Stimulated activated naive CD8-positive, alpha-beta T cell treated with anti-CD3 and anti-CD28 coated beads, Interleukin-15, Interleukin-2, amounts not matched to agents 100 ng/mL and 50 ng/mL, for 24 hours (primary cell): ENCODE results near the gene CAMKK2.
"Not testable (repeated sequence)": the region's sequence is repeated elsewhere in the genome, so short reads cannot be mapped to it uniquely, and the experiment has no call there.

Experiments used
- H3K27ac Mint-ChIP-seq: one replicate; pipeline ENCODE4 v1.8.0; 2021; ENCODE audit warnings: mild to moderate bottlenecking, mixed read lengths
- H3K27me3 Mint-ChIP-seq: one replicate; pipeline ENCODE4 v1.8.0; 2021; ENCODE audit warnings: mixed read lengths
- H3K36me3 Mint-ChIP-seq: one replicate; pipeline ENCODE4 v1.8.0; 2021; ENCODE audit warnings: low read depth, mixed read lengths
- H3K4me1 Mint-ChIP-seq: one replicate; pipeline ENCODE4 v1.8.0; 2021; ENCODE audit warnings: low read depth, mixed read lengths
- H3K4me3 Mint-ChIP-seq: one replicate; pipeline ENCODE4 v1.8.0; 2021; ENCODE audit warnings: mild to moderate bottlenecking, mixed read lengths
- H3K9me3 Mint-ChIP-seq: one replicate; pipeline ENCODE4 v1.8.0; 2021; ENCODE audit warnings: mixed read lengths

Gene CAMKK2

DNA sequence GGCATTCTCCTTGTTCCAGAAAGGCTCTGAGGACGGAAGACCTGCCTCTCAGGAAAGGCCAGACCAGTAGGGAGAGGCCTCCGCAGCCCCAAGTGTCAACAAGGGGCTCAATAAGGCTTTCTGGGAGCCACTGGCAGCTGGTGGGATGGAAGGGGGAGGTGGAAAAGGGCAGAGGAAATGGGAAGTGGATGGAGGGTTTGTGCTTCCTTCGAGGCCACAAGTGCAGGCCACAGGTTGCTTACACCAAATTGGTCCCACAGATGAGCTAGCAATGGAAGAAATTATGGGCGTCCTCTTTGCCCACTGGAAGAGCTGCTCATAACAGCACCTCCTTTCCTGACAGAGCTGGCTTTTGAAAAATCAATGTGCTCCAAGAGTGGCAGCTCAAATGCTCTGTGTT, 58.4 kb downstream of the CAMKK2 start:
- no peaks in the 10 kb centered on the region for H3K9me3 Mint-ChIP-seq
- no peaks in the 10 kb centered on the region for H3K27me3 Mint-ChIP-seq
- H3K4me3 Mint-ChIP-seq = no peak overlapping the region
- H3K27ac Mint-ChIP-seq = peak overlapping the region; percentile 23
- peaks cover 41% of the 10 kb centered on the region for H3K36me3 Mint-ChIP-seq
- peaks cover 31% of the 10 kb centered on the region for H3K4me1 Mint-ChIP-seq

DNA sequence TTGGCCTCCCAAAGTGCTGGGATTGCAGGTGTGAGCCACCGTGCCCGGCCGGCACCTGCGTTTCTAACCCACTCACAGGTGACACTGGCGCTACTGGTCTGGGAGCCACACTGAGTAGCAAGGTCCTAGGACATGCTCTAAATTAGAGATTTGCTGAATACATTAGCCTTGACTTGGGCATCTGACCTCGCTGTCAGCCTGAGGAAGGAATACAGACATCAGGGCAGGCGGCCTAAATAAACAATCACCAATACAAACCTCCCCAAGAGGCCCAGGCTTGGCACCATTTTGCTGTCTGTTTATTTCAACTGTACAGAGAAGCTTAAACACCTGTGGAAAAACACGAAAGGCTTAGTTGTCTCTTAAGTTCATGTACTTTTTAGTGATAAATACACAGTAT, 59.1 kb downstream of the CAMKK2 start:
- H3K27ac Mint-ChIP-seq = no peak overlapping the region
- peaks cover 31% of the 10 kb centered on the region for H3K4me1 Mint-ChIP-seq
- no peaks in the 10 kb centered on the region for H3K9me3 Mint-ChIP-seq
- H3K4me3 Mint-ChIP-seq = no peak overlapping the region
- peaks cover 41% of the 10 kb centered on the region for H3K36me3 Mint-ChIP-seq
- H3K27me3 Mint-ChIP-seq = no peaks in the 10 kb centered on the region

DNA sequence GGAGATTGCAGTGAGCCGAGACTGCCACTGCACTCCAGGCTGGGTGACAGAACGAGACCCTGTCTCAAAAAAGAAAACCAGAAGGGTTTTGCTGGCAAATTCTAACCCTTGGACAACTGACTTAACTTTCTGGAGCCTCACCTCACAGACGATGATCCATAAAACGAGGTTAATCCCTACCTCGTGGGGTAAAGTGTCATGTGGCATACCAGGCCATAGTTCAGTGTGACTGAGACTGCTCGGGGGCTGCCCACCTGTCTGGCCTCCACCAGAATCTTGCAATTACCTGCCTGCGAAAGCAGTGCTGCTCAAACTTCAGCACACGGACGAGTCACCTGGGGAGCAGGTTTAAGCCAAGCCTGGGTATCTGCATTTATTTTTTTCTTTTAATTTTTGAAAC, 59.7 kb downstream of the CAMKK2 start:
- Mint-ChIP-seq H3K4me3 (no peak overlapping the region), H3K27me3 (no peaks in the 10 kb centered on the region), H3K27ac (no peak overlapping the region), H3K36me3 (peaks cover 41% of the 10 kb centered on the region), H3K4me1 (peaks cover 28% of the 10 kb centered on the region), H3K9me3 (no peaks in the 10 kb centered on the region)

DNA sequence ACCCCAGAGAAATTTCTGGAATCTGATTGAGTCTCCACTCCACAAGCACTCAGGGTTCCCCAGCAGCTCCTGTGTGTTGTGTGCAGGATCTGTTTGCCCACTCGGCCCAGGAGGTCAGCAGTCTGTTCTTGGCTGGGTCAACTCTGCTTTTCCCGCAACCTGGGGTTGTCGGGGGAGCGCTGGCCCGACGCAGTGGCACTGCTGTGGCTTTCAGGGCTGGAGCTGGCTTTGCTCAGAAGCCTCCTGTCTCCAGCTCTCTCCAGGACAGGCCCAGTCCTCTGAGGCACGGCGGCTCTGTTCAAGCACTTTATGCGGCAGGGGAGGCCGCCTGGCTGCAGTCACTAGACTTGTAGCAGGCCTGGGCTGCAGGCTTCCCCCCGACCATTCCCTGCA, 62.9 kb downstream of the CAMKK2 start:
- Mint-ChIP-seq H3K36me3 (peaks cover 37% of the 10 kb centered on the region), H3K4me3 (no peak overlapping the region), H3K27ac (no peak overlapping the region), H3K9me3 (no peaks in the 10 kb centered on the region), H3K27me3 (no peaks in the 10 kb centered on the region), H3K4me1 (no peaks in the 10 kb centered on the region)

DNA sequence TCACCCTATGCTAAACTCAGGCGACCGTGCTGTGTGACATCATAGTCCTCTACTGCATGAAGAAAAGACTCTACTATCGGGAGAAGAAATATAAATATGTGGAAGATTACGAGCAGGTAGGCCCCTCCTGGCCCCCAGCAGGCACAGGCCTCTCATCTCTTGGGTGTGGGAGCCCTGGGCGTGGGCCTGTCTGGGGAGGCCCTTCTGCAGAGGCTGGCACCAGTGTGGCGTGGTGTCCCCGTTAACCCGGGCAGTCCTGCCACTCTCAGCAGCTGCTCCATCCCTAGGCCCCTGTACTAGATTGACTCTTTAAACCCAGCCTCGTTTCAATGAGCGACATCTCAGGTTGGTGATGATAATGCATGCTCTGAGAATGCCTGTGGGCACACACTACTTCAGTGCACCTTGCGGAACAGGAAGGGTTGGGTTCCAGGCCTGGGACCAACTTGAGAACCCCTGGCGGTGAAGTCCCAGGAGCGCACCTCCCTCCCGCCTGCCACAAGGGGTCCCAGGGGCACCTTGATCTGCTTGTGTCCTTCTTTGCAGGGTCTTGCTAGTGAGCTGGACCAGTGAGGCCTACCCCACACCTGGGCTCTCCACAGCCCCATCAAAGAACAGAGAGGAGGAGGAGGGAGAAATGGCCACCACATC, 63.4 kb downstream of the CAMKK2 start:
- Mint-ChIP-seq H3K4me1 (no peaks in the 10 kb centered on the region), H3K36me3 (peaks cover 38% of the 10 kb centered on the region), H3K27me3 (no peaks in the 10 kb centered on the region), H3K4me3 (no peak overlapping the region), H3K9me3 (no peaks in the 10 kb centered on the region), H3K27ac (no peak overlapping the region)

DNA sequence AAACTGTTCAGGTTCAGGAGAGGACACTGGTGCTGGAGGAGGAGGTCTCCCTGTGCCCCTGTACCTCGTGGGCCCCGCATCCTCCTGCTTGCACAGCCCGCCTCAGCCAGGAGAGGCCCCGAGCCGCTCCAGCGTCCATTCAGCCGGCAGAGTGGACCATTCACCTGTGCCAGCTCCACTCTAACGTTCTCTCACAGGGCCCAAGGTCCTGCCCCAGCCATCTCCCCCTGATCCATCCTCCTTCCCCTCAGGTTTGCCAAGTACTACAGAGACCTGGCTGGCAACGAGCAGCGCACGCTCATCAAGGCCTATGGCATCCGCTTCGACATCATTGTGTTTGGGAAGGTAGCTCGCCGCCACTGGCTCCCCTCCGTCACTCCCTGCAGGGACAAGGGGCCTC, 64.3 kb downstream of the CAMKK2 start:
- H3K4me1 Mint-ChIP-seq = no peaks in the 10 kb centered on the region
- H3K27ac Mint-ChIP-seq = no peak overlapping the region
- H3K36me3 Mint-ChIP-seq = peaks cover 30% of the 10 kb centered on the region

DNA sequence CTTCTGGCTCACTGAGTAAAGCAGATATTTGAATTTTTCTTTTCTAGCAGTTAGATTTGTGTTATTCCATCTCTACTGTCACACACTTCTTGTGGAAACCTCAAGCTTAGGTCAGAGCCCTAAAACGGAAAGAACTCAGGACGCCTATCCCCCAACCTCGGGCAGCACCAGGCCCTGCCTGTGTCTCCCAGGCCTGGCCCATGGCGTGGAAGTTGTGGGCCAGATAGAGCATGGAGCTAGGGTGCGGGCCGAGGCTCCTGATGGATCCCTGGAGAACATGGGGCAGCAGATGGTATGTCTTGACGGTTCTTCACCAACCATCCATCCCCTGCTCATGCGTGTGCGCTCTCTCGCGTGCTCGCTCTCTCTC, 66.0 kb downstream of the CAMKK2 start:
- no peaks in the 10 kb centered on the region for H3K9me3 Mint-ChIP-seq
- H3K27ac Mint-ChIP-seq = no peak overlapping the region
- H3K27me3 Mint-ChIP-seq = no peaks in the 10 kb centered on the region
- H3K4me3 Mint-ChIP-seq = no peak overlapping the region
- H3K36me3 Mint-ChIP-seq = peaks cover 27% of the 10 kb centered on the region
- peaks cover 10% of the 10 kb centered on the region for H3K4me1 Mint-ChIP-seq

More for the DNA sequence above, 64.3 kb downstream of the CAMKK2 start:
- no peaks in the 10 kb centered on the region for H3K27me3 Mint-ChIP-seq
- H3K4me3 Mint-ChIP-seq = no peak overlapping the region
- H3K9me3 Mint-ChIP-seq = no peaks in the 10 kb centered on the region

DNA sequence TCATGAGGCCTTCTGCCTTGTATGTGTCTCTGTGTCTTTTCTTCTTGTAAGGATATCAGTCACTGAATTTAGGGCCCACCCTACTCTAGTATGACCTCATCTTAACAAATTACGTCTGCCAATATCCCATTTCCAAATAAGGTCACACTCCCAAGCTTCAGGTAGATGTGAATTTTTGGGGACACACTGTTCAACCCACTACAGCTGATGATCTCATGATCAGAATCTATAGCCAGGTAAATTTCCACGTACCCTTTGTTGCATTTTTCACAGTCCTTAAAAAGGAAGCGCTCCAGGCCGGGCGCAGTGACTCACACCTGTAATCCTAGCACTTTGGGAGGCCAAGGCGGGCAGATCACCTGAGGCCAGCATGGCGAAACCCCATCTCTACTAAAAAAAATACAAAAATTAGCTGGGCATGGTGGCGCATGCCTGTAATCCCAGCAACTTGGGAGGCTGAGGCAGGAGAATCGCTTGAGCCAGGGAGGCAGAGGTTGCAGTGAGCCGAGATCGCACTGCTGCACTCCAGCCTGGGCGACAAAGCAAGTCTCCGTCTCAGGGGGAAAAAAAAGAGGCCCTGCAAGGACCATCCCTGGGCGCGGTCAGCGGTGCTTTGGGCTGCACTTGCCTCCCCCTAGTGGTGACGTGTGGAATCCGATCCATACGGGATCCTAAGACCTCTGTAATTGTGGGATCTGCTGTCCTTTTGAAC, 66.5 kb downstream of the CAMKK2 start:
- H3K27me3 Mint-ChIP-seq, H3K27ac Mint-ChIP-seq, H3K9me3 Mint-ChIP-seq, H3K4me3 Mint-ChIP-seq: not testable (repeated sequence)
- H3K4me1 Mint-ChIP-seq = peaks cover 12% of the 10 kb centered on the region
- peaks cover 27% of the 10 kb centered on the region for H3K36me3 Mint-ChIP-seq

DNA sequence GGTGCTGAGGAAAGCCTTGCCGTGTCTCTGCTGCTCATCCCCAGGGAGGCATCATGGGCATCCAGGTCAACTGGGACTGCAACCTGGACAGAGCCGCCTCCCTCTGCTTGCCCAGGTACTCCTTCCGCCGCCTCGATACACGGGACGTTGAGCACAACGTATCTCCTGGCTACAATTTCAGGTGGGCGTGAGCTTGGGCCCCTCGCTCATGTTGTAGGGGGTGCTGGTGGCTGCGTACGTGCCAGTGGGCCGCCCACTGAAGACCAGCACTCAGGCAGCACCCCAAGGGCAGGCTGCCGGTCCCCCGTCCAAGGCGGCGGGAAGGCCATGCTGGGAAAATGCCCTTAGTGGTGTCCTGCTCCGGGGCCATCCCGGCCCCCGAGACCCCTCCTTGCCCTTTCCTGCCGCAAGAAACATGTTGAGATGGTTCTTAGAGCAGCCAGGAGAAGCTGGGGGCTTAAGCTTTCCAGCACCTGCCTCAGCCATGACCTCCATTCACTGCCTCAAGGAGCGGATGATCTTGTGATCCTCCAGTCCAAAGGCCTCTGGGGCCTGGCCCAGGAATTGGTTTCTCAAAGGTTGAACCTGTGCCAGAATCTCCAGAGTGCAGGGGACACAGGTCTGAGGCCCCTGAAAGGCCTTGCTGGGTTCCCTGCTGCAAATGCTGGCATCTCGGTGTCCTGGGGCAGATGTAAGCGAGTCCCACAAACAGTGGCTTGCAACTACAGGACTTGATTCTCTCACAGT, 67.4 kb downstream of the CAMKK2 start:
- peaks cover 23% of the 10 kb centered on the region for H3K36me3 Mint-ChIP-seq

DNA sequence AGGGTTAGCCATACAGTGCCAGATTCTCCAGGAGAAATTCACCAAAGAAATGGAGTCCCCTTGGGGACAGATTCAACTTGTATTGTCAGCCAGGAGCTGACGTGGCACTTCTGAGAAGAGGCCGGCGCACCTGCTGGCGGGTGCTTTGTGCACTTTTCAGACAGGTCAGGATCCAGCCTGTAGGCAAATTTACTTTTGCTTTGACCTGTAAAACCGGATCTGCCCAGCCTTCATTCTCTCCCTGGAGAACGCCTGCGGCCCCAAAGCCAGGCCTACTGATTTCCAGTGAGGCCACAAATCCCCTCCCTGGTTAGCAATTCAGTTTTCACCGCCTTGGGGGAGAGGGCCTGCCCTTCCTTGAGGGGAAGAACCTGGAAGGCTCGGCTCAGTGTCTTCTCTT, 69.2 kb downstream of the CAMKK2 start:
- Mint-ChIP-seq H3K27me3 (no peaks in the 10 kb centered on the region), H3K9me3 (no peaks in the 10 kb centered on the region), H3K4me1 (peaks cover 37% of the 10 kb centered on the region), H3K36me3 (peaks cover 22% of the 10 kb centered on the region), H3K27ac (no peak overlapping the region), H3K4me3 (no peak overlapping the region)

More for the DNA sequence above, 67.4 kb downstream of the CAMKK2 start:
- H3K27me3 Mint-ChIP-seq = no peaks in the 10 kb centered on the region
- H3K4me1 Mint-ChIP-seq = peaks cover 21% of the 10 kb centered on the region
- H3K27ac Mint-ChIP-seq = no peak overlapping the region
- H3K9me3 Mint-ChIP-seq = no peaks in the 10 kb centered on the region
- H3K4me3 Mint-ChIP-seq = no peak overlapping the region

DNA sequence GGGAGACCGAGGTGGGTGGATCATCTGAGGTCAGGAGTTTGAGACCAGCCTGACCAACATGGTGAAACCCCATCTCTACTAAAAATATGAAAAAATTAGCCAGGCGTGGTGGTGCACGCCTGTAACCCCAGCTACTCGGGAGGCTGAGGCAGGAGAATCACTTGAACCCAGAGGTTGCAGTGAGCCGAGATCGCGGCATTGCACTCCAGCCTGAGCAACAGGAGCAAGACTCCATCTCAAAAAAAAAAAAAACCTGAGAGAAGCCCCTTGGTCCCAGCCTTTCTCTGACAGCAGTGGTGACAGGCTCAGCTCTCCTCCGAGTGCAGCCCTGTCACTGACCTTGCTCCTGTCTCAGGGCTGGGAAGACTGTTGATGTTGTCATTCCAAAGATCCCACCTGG, 69.6 kb downstream of the CAMKK2 start:
- H3K27ac Mint-ChIP-seq, H3K27me3 Mint-ChIP-seq: not testable (repeated sequence)
- peaks cover 24% of the 10 kb centered on the region for H3K36me3 Mint-ChIP-seq

DNA sequence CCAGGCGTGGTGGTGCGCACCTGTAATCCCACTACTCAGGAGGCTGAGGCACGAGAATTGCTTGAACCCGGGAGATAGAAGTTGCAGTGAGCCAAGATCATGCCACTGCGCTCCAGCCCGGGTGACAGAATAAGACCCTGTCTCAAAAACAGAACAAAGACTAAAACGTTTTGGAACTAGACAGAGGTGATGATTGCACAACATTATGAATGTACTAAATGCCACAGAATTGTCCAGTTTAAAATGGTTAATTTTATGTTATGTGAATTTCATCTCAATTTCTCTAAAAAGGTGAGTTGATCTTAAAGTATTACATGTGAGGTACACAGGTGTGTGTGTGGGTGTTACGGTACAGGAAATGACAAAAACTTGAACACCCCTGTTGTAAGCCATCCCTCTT, 70.1 kb downstream of the CAMKK2 start:
- Mint-ChIP-seq H3K36me3 (peaks cover 28% of the 10 kb centered on the region), H3K27ac (no peak overlapping the region), H3K4me1 (peaks cover 37% of the 10 kb centered on the region), H3K4me3 (no peak overlapping the region), H3K27me3 (no peaks in the 10 kb centered on the region), H3K9me3 (no peaks in the 10 kb centered on the region)

More for the DNA sequence above, 69.6 kb downstream of the CAMKK2 start:
- H3K4me1 Mint-ChIP-seq = peaks cover 37% of the 10 kb centered on the region
- H3K9me3 Mint-ChIP-seq, H3K4me3 Mint-ChIP-seq: not testable (repeated sequence)

DNA sequence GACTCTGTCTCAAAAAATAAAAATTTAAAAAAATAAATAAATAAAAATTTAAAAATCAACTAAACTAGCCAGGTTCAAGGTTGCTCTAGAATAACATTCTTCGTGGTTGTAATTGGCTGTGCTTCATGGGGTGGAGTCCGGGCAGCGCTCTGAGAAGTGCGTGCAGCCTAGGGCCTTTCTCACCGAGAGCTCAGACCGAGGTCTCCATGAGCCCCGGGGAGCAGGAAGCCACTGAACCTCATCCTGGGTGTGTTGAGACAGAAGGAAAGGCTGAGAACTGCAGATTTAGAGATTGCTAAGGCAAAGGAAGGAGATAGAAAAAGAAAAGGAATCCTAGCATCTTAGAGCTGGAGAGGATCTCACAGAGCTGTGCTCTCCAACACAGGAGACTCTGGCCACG, 71.9 kb downstream of the CAMKK2 start:
- no peaks in the 10 kb centered on the region for H3K27me3 Mint-ChIP-seq
- peak overlapping the region; percentile 71 for H3K27ac Mint-ChIP-seq
- peaks cover 25% of the 10 kb centered on the region for H3K36me3 Mint-ChIP-seq
- H3K4me1 Mint-ChIP-seq = peaks cover 37% of the 10 kb centered on the region
- H3K9me3 Mint-ChIP-seq = no peaks in the 10 kb centered on the region
- peak overlapping the region; percentile 33 for H3K4me3 Mint-ChIP-seq

DNA sequence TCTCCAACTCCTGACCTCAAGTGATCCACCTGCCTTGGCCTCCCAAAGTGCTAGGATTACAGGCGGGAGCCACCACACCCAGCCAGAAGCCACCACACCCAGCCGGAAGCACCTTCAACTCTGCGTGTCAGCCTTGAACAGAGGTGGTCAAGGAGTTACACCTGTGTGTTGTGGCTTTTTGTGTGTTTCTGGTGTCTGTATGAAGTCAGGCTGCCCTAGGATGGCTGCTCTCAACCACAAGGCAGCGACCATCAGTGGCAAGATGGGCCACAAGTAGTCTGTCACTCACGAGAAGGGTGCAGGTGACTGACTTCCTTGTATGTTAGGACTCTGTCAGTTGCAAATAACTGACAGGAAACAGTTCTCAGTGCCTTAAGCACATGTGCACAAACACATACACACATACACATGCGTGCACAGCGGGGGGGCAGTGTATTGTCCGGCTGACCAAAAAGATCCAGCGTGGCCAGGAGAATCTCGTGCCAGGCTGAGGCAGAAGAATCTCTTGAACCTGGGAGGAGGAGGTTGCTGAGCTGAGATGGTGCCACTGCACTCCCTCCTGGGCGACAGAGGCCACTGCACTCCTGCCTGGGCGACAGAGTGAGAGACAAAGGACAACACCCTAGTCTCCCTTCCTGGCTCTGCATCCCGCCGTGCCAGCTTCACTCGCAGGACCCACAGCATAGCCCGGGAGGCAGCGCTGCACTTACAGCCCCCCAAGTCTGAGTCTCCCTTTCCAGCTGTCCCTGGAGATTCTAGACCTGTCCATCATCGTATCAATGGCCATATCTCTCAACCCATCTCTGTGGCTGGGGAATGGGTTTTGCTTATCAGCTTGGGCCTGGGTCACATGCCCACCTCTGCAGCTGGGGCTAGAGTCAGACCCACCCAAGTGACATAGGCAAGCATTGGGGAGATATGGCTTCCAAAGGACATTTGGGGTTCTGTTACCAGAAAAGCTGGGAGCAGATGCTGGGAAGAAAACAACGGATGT, 72.9 kb downstream of the CAMKK2 start:
- Mint-ChIP-seq H3K4me1 (peaks cover 37% of the 10 kb centered on the region), H3K4me3 (peak overlapping the region; percentile 31), H3K27me3 (no peaks in the 10 kb centered on the region), H3K36me3 (peaks cover 19% of the 10 kb centered on the region), H3K9me3 (no peaks in the 10 kb centered on the region), H3K27ac (peak overlapping the region; percentile 36)
